ENCODE results near the gene EFNB2.

The EFNB2 gene

GRCh38 chr13:106526738-106527444 lies 8.6 kb downstream of the EFNB2 start:
- DNase-seq (ENCODE audit: low read depth in 3 of 3, low spot score in 1 of 3): no peak

- DNase-seq (ENCODE audit: low read depth in 3 of 3, low spot score in 1 of 3): no peak
Observed at GRCh38 chr13:106525865-106526264, 9.6 kb downstream of the EFNB2 start.

GRCh38 chr13:106524108-106524507 lies 11.4 kb downstream of the EFNB2 start:
- DNase-seq (ENCODE audit: low read depth in 3 of 3, low spot score in 1 of 3): no peak

GRCh38 chr13:106523576-106523975 lies 11.9 kb downstream of the EFNB2 start:
- DNase-seq (ENCODE audit: low read depth in 3 of 3, low spot score in 1 of 3): no peak

GRCh38 chr13:106522898-106523525 lies 12.4 kb downstream of the EFNB2 start:
- DNase-seq (ENCODE audit: low read depth in 3 of 3, low spot score in 1 of 3): no peak

- DNase-seq (ENCODE audit: low read depth in 3 of 3, low spot score in 1 of 3): no peak
Observed at GRCh38 chr13:106522112-106522705, 13.3 kb downstream of the EFNB2 start.

- no peak for DNase-seq (ENCODE audit: low read depth in 3 of 3, low spot score in 1 of 3)
Observed at GRCh38 chr13:106521095-106521799, 14.2 kb downstream of the EFNB2 start.

- DNase-seq (ENCODE audit: low read depth in 3 of 3, low spot score in 1 of 3): no peak
Observed at GRCh38 chr13:106520251-106521054, 15.0 kb downstream of the EFNB2 start.

GRCh38 chr13:106518512-106518911 lies 16.9 kb downstream of the EFNB2 start:
- DNase-seq (ENCODE audit: low read depth in 3 of 3, low spot score in 1 of 3): no peak

- no peak for DNase-seq (ENCODE audit: low read depth in 3 of 3, low spot score in 1 of 3)
Observed at GRCh38 chr13:106517109-106517847, 18.2 kb downstream of the EFNB2 start.

- no peak for DNase-seq (ENCODE audit: low read depth in 3 of 3, low spot score in 1 of 3)
Observed at GRCh38 chr13:106515635-106516254, 19.7 kb downstream of the EFNB2 start.

- no peak for DNase-seq (ENCODE audit: low read depth in 3 of 3, low spot score in 1 of 3)
Observed at GRCh38 chr13:106514928-106515634, 20.4 kb downstream of the EFNB2 start.

- no peak for DNase-seq (ENCODE audit: low read depth in 3 of 3, low spot score in 1 of 3)
Observed at GRCh38 chr13:106513025-106513983, 22.2 kb downstream of the EFNB2 start.

GRCh38 chr13:106507560-106508274 lies 27.7 kb downstream of the EFNB2 start:
- DNase-seq (ENCODE audit: low read depth in 3 of 3, low spot score in 1 of 3): no peak

- no peak for DNase-seq (ENCODE audit: low read depth in 3 of 3, low spot score in 1 of 3)
Observed at GRCh38 chr13:106506286-106506685, 29.2 kb downstream of the EFNB2 start.

- no peak for DNase-seq (ENCODE audit: low read depth in 3 of 3, low spot score in 1 of 3)
Observed at GRCh38 chr13:106505732-106506131, 29.7 kb downstream of the EFNB2 start.

GRCh38 chr13:106505295-106505694 lies 30.2 kb downstream of the EFNB2 start:
- DNase-seq (ENCODE audit: low read depth in 3 of 3, low spot score in 1 of 3): no peak

All from stimulated activated CD4-positive, alpha-beta T cell treated with anti-CD3 and anti-CD28 coated beads, TNF-alpha, amount 100 ng/mL, for 1 hour (primary cell).